GM23338 (cell line): ENCODE data around the gene HSPB9. TPM values are rescaled to one million over a fixed set of nuclear protein-coding genes. Genes with fewer than 3 reads are reported as not detected.

Experiments
- ATAC-seq: fragments of 200-7000 bp; cut with Tn5 transposase; 3 replicates; pipeline ENCODE4 v1.9.1; 2020
- DNase-seq: peaks from one replicate; pipeline ENCODE4 v3.0.0-alpha.2; 2015; ENCODE audit warnings: low spot score
- H2AFZ ChIP-seq: fragments of 200-600 bp; sonication (generic); 2 replicates; pipeline ENCODE4 v1.8.0; 2016; ENCODE audit warnings: antibody characterized with exemption, mild to moderate bottlenecking, moderate library complexity
- H3F3A ChIP-seq: fragments of 200-600 bp; sonication (generic); replicated peaks from 2 replicates; pipeline ENCODE4 v1.8.0; 2017; ENCODE audit warnings: antibody characterized with exemption, mixed run types, low read depth
- H3K27ac ChIP-seq: fragments of 200-600 bp; sonication (generic); 2 replicates; pipeline ENCODE4 v1.6.1; 2016; ENCODE audit warnings: low read depth
- H3K27me3 ChIP-seq: fragments of 200-600 bp; sonication (generic); 2 replicates; pipeline ENCODE4 v1.8.0; 2016; ENCODE audit warnings: mild to moderate bottlenecking, mixed run types, moderate library complexity; ENCODE audit not compliant: insufficient read depth
- H3K36me3 ChIP-seq: fragments of 200-600 bp; sonication (generic); 2 replicates; pipeline ENCODE4 v1.8.0; 2016; ENCODE audit warnings: mild to moderate bottlenecking; ENCODE audit not compliant: insufficient read depth
- H3K4me1 ChIP-seq: fragments of 200-600 bp; sonication (generic); 2 replicates; pipeline ENCODE4 v1.8.0; 2016; ENCODE audit warnings: mild to moderate bottlenecking, moderate library complexity; ENCODE audit not compliant: insufficient read depth
- H3K4me2 ChIP-seq: fragments of 200-600 bp; sonication (generic); 2 replicates; pipeline ENCODE4 v1.7.1; 2017; ENCODE audit warnings: mixed run types
- H3K4me3 ChIP-seq: fragments of 200-600 bp; sonication (generic); 2 replicates; pipeline ENCODE4 v1.6.1; 2016; ENCODE audit warnings: mixed run types
- H3K79me2 ChIP-seq: fragments of 200-600 bp; sonication (generic); replicated peaks from 2 replicates; pipeline ENCODE4 v1.8.0; 2017; ENCODE audit warnings: mild to moderate bottlenecking; ENCODE audit not compliant: insufficient read depth
- H3K9me2 ChIP-seq: fragments of 200-600 bp; sonication (generic); 2 replicates; pipeline ENCODE4 v1.8.0; 2017; ENCODE audit not compliant: insufficient read depth
- H4K20me1 ChIP-seq: fragments of 200-600 bp; sonication (generic); replicated peaks from 2 replicates; pipeline ENCODE4 v1.8.0; 2017; ENCODE audit warnings: mild to moderate bottlenecking; ENCODE audit not compliant: insufficient read depth
- H3K27ac Mint-ChIP-seq: 2 replicates; pipeline ENCODE4 v1.8.0; 2020; ENCODE audit warnings: inconsistent platforms, mild to moderate bottlenecking, moderate library complexity, mixed read lengths
- H3K27me3 Mint-ChIP-seq: 3 replicates; pipeline ENCODE4 v1.8.0; 2022; ENCODE audit warnings: low read depth, mild to moderate bottlenecking, moderate library complexity, mixed read lengths, inconsistent platforms; ENCODE audit not compliant: insufficient read depth, poor library complexity
- H3K36me3 Mint-ChIP-seq: 3 replicates; pipeline ENCODE4 v1.8.0; 2021; ENCODE audit warnings: low read depth, mild to moderate bottlenecking, inconsistent platforms, moderate library complexity, mixed read lengths
- H3K4me1 Mint-ChIP-seq: 3 replicates; pipeline ENCODE4 v1.8.0; 2020; ENCODE audit warnings: mild to moderate bottlenecking, inconsistent platforms, mixed read lengths
- H3K4me3 Mint-ChIP-seq: 3 replicates; pipeline ENCODE4 v1.8.0; 2021; ENCODE audit warnings: moderate library complexity, mild to moderate bottlenecking, inconsistent platforms, mixed read lengths
- H3K9me3 Mint-ChIP-seq: 3 replicates; pipeline ENCODE4 v1.8.0; 2020; ENCODE audit warnings: moderate library complexity, mild to moderate bottlenecking, inconsistent platforms, mixed read lengths
- EZH2 ChIP-seq: fragments of 200-600 bp; sonication (generic); IDR thresholded peaks from one replicate; pipeline ENCODE4 v1.8.0; 2017; ENCODE audit warnings: antibody characterized with exemption, mild to moderate bottlenecking, low read depth; ENCODE audit not compliant: unreplicated experiment
- EZH2phosphoT487 ChIP-seq: fragments of 200-600 bp; sonication (generic); IDR thresholded peaks from one replicate; pipeline ENCODE4 v1.8.1; 2018; ENCODE audit warnings: antibody characterized with exemption; ENCODE audit not compliant: unreplicated experiment
- NANOG ChIP-seq: IDR thresholded peaks from 2 replicates; pipeline ENCODE4 v1.6.1; 2016; ENCODE audit warnings: antibody characterized with exemption, borderline replicate concordance
- POLR2AphosphoS5 ChIP-seq: IDR thresholded peaks from 2 replicates; pipeline ENCODE4 v1.6.1; 2016; ENCODE audit warnings: antibody characterized with exemption, low read depth
- ZNF114 ChIP-seq: fragments of 250-450 bp; sonication (Bioruptor Pico); IDR thresholded peaks from 2 replicates; pipeline ENCODE4 v1.5.0; 2020; ENCODE audit warnings: mild to moderate bottlenecking, moderate library complexity
- ZNF331 ChIP-seq: fragments of 250-450 bp; sonication (Bioruptor Pico); IDR thresholded peaks from 2 replicates; pipeline ENCODE4 v1.5.0; 2020; ENCODE audit warnings: low read depth, mild to moderate bottlenecking, moderate library complexity
- polyA plus RNA-seq: library from polyadenylated mRNA; unstranded; fragments of >200 nt; fragmentation: Nextera tagmentation; extraction: Ambion mirVana; gene quantifications from 2 replicates; pipeline ENCODE4 v1.2.1, GENCODE V29; 2016
- total RNA-seq: library from RNA; depleted of rRNA; stranded (reverse); fragments of >200 nt; shearing (Covaris generic); gene quantifications from 2 replicates; pipeline ENCODE4 v1.2.3, GENCODE V29; 2014
- TF ChIP-seq, protein P1 (sequence below), 2 experiments: fragments of 200-600 bp in 1 of 2; sonication (generic) in 1 of 2; conservative IDR thresholded peaks; 2 replicates each; pipeline versions ENCODE4 v1.5.1 to v1.6.1; 2016 to 2017; ENCODE audit warnings: antibody characterized with exemption in 2 of 2, low read depth in 2 of 2, mild to moderate bottlenecking in 2 of 2, moderate library complexity in 1 of 2
- TF ChIP-seq, protein P2 (sequence below): IDR thresholded peaks from 2 replicates; pipeline ENCODE4 v1.6.1; 2016; ENCODE audit warnings: antibody characterized with exemption

The HSPB9 gene
- total and polyA plus RNA-seq, 2 experiments from 2014 or later, result 0.31 to 0.52 TPM

DNA sequence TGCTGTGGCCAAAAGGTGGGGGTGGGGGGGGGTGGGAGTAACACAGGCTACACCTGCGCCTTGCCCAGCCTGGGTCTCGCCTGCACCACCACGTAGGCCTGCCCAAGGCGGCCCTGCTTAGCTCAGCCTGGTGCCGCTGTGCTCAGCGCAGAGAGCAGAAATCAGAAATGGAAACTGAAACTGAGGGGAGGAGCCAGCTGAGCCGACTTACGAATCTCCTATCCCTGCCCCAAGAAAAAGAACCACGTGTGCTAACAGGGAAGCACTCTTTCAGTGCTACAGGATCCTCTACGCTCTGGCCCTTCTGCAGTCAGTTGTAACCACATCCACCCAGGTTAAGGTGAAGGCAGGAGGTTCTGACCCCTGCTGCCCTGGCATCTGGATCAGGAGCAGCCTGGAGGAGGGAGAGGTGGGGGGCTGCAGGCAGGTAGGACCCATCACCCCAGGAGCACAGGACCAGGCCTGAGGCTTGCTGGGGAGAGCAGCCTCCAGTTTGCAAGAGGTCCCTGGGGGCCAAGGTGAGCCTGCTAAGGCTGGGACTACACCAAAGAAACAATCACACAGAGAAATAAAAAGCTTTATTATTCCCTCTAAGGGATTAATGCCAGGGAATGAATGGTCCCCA is 9.9 kb upstream of the HSPB9 start, which contains the start of gene DHX58:
DHX58 (minus strand) TSS at position 163 of the 625 bp plus-strand sequence. CDS start 822 bp downstream, outside the sequence.
- H3K4me3 ChIP-seq, result no peak within 1 kb of the TSS
- Mint-ChIP-seq H3K9me3 (no peaks in the 10 kb centered on the region), H3K4me3 (no peak within 1 kb of the TSS; the same call in 2 of the 3 replicates), H3K36me3 (peaks cover 21% of the 10 kb centered on the region), H3K4me1 (peaks cover 24% of the 10 kb centered on the region), H3K27ac (peak within 1 kb of the TSS; percentile 52; the same call in 1 of the 2 replicates), H3K27me3 (peaks cover 28% of the 10 kb centered on the region)
- ATAC-seq (peak; percentile 13), DNase-seq (peak; percentile 60)
- H3K79me2 ChIP-seq, result no peaks in the 10 kb centered on the region
- H3K36me3 ChIP-seq, result no peaks in the 10 kb centered on the region; the same call in 1 of the 2 replicates
- H3K9me2 ChIP-seq, result no peaks in the 10 kb centered on the region
- H2AFZ ChIP-seq, result no peak within 1 kb of the TSS
- TF ChIP-seq POLR2AphosphoS5, result no peak
- no peak for TF ChIP-seq NANOG
- no peak for TF ChIP-seq EZH2phosphoT487
- TF ChIP-seq ZNF114 (CRISPR knock-in tag), result no peak
- TF ChIP-seq, protein P1, sequence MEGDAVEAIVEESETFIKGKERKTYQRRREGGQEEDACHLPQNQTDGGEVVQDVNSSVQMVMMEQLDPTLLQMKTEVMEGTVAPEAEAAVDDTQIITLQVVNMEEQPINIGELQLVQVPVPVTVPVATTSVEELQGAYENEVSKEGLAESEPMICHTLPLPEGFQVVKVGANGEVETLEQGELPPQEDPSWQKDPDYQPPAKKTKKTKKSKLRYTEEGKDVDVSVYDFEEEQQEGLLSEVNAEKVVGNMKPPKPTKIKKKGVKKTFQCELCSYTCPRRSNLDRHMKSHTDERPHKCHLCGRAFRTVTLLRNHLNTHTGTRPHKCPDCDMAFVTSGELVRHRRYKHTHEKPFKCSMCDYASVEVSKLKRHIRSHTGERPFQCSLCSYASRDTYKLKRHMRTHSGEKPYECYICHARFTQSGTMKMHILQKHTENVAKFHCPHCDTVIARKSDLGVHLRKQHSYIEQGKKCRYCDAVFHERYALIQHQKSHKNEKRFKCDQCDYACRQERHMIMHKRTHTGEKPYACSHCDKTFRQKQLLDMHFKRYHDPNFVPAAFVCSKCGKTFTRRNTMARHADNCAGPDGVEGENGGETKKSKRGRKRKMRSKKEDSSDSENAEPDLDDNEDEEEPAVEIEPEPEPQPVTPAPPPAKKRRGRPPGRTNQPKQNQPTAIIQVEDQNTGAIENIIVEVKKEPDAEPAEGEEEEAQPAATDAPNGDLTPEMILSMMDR (conservative IDR thresholded peaks at IDR 0.05; ENCODE audit: low read depth in 2 of 2), result no peak
- TF ChIP-seq, protein P2, sequence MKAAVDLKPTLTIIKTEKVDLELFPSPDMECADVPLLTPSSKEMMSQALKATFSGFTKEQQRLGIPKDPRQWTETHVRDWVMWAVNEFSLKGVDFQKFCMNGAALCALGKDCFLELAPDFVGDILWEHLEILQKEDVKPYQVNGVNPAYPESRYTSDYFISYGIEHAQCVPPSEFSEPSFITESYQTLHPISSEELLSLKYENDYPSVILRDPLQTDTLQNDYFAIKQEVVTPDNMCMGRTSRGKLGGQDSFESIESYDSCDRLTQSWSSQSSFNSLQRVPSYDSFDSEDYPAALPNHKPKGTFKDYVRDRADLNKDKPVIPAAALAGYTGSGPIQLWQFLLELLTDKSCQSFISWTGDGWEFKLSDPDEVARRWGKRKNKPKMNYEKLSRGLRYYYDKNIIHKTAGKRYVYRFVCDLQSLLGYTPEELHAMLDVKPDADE, result no peak
- no peak for TF ChIP-seq ZNF331 (CRISPR knock-in tag)
- no peak for TF ChIP-seq EZH2
- 0 out of 2 replicates have a peak within 1 kb of the TSS, but pooled peaks have one; percentile 50 for H3K27ac ChIP-seq
- H3F3A ChIP-seq, result 0 out of 2 replicates have a peak, but pooled peaks cover 14% of the 10 kb centered on the region
- H4K20me1 ChIP-seq, result 0 out of 2 replicates have a peak, but pooled peaks cover 5% of the 10 kb centered on the region
- no peak within 1 kb of the TSS for H3K4me2 ChIP-seq
- H3K27me3 ChIP-seq, result no peaks in the 10 kb centered on the region
- peaks cover 9% of the 10 kb centered on the region for H3K4me1 ChIP-seq

DNA sequence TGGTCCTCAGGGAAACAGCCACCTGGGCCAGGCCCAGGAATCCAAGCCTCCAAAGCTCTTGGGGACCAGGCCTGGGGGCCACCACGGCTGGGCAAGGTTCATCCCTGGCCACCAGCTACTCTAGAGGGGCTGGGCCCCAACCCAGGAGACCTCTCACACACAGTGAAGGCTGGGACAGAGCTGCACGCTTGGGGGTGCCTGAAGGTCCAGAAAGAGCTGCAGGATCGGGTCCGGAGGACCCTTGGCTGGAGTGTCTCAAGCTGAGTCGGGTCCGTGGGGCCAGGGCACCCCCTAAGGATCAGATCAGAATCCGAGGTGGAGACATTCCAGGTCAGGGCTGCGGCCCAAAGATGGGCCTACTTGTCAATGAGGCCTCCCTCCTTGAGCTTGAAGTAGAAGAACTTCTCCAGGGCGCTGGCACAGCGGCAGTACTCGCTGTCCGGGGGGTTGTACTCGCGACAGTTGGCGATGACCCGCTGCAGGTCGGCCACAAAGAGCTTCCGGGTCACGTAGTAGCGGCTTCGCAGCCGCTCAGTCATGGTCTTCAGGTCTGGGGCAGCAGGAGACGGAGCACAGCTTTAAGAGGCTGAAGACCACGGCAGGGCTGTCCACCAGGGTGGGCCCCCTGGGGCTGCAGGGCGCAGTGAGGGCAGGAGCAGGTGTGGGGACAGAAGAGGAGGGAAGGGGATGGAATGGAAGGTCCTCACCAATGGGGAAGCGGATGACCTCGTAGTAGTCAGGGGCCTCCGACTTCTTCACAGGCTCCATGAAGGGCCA is 9.1 kb upstream of the HSPB9 start:
- H3K4me3 Mint-ChIP-seq, result no peak overlapping the region
- Histone ChIP-seq H3K27me3 (no peaks in the 10 kb centered on the region), H3F3A (0 out of 2 replicates have a peak, but pooled peaks cover 8% of the 10 kb centered on the region), H3K27ac (no peak overlapping the region), H3K36me3 (no peaks in the 10 kb centered on the region; the same call in 1 of the 2 replicates), H3K9me2 (no peaks in the 10 kb centered on the region), H2AFZ (no peak overlapping the region), H3K4me2 (no peak overlapping the region), H3K4me1 (peaks cover 2% of the 10 kb centered on the region), H3K79me2 (no peaks in the 10 kb centered on the region), H3K4me3 (no peak overlapping the region), H4K20me1 (0 out of 2 replicates have a peak, but pooled peaks cover 5% of the 10 kb centered on the region)
- H3K36me3 Mint-ChIP-seq, result peaks cover 24% of the 10 kb centered on the region
- ATAC-seq, result no peak
- no peak for DNase-seq
- no peaks in the 10 kb centered on the region for H3K9me3 Mint-ChIP-seq
- peaks cover 24% of the 10 kb centered on the region for H3K27me3 Mint-ChIP-seq
- H3K4me1 Mint-ChIP-seq, result peaks cover 17% of the 10 kb centered on the region
- H3K27ac Mint-ChIP-seq, result peak overlapping the region; percentile 52; the same call in 1 of the 2 replicates
- TF ChIP-seq, protein P1 (conservative IDR thresholded peaks at IDR 0.05; ENCODE audit: low read depth in 2 of 2), result no peak
- TF ChIP-seq NANOG, result no peak
- no peak for TF ChIP-seq POLR2AphosphoS5
- no peak for TF ChIP-seq ZNF114 (CRISPR knock-in tag)
